ENCODE results near the gene ANXA3. TPM values are rescaled to one million over a fixed set of nuclear protein-coding genes. Genes with fewer than 3 reads are reported as not detected.

ANXA3 gene
- total RNA-seq, 1 experiment from 2014 or later: 12.0 TPM

DNA sequence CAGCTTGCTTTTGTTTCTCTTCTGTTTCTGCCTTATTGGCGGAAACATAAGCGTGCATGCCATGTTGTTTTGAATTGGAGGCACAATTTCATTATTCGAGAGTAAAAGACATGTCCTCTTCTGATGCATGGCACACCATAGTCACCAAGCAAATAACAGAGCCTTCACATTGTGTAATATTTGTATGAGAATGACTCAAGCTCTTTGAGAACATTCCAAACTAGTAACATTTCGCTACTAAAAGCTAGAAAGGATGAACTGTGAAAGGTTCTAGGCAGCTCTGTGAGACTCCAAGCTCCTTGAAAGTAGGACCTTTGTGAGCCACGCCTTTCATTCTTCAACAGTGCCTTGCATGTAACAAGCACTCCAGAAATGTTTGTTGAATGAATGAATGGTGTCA is 9.2 kb upstream of the ANXA3 start:
- POLR2A ChIA-PET: no interaction called here

GRCh38 chr4:78543424-78544125 is 8.0 kb upstream of the ANXA3 start:
- DNase-seq (ENCODE audit: low spot score) (no peak), ATAC-seq (no peak)
- Mint-ChIP-seq H3K36me3 (peaks cover 21% of the 10 kb centered on the region), H3K4me3 (no peak overlapping the region), H3K27ac (peak overlapping the region; percentile 23; the same call in 1 of the 2 replicates), H3K9me3 (peaks cover 3% of the 10 kb centered on the region; the same call in 1 of the 2 replicates), H3K4me1 (no peaks in the 10 kb centered on the region), H3K27me3 (ENCODE audit: low read depth) (peaks cover 3% of the 10 kb centered on the region; the same call in 1 of the 2 replicates)
- POLR2A ChIA-PET: no interaction called here
- CTCF ChIA-PET: no interaction called here
- TF ChIP-seq OVOL2 (CRISPR knock-in tag; IDR thresholded peaks at IDR 0.05; ENCODE audit: borderline replicate concordance) (no peak), ZNF138 (CRISPR knock-in tag; conservative IDR thresholded peaks at IDR 0.05) (no peak), SMAD3 (CRISPR knock-in tag; IDR thresholded peaks at IDR 0.05; ENCODE audit: borderline replicate concordance) (no peak)

More for the DNA sequence above, 9.2 kb upstream of the ANXA3 start:
- no peak overlapping the region for H3K27ac Mint-ChIP-seq
- ATAC-seq (no peak), DNase-seq (ENCODE audit: low spot score) (no peak)
- no peak overlapping the region for H3K4me3 Mint-ChIP-seq
- H3K9me3 Mint-ChIP-seq: peaks cover 3% of the 10 kb centered on the region; the same call in 1 of the 2 replicates
- H3K27me3 Mint-ChIP-seq (ENCODE audit: low read depth): no peaks in the 10 kb centered on the region
- no peak for TF ChIP-seq ZNF317 (CRISPR knock-in tag; IDR thresholded peaks at IDR 0.05; ENCODE audit: borderline replicate concordance, low read depth)
- TF ChIP-seq ELF4 (CRISPR knock-in tag; IDR thresholded peaks at IDR 0.05; ENCODE audit: low read depth): no peak
- TF ChIP-seq NR2C2 (CRISPR knock-in tag; IDR thresholded peaks at IDR 0.05): no peak
- no peak for TF ChIP-seq ATF1 (CRISPR knock-in tag; IDR thresholded peaks at IDR 0.05)
- TF ChIP-seq ZNF416 (CRISPR knock-in tag; IDR thresholded peaks at IDR 0.05): no peak
- no peak for TF ChIP-seq ETV6 (CRISPR knock-in tag; IDR thresholded peaks at IDR 0.05)
- TF ChIP-seq SMAD3 (CRISPR knock-in tag; IDR thresholded peaks at IDR 0.05; ENCODE audit: borderline replicate concordance): no peak
- TF ChIP-seq ATF3 (CRISPR knock-in tag; conservative IDR thresholded peaks at IDR 0.05): no peak
- TF ChIP-seq MXD4 (CRISPR knock-in tag; IDR thresholded peaks at IDR 0.05; ENCODE audit: borderline replicate concordance): no peak
- no peak for TF ChIP-seq ZNF396 (CRISPR knock-in tag; IDR thresholded peaks at IDR 0.05; ENCODE audit: borderline replicate concordance)
- no peak for TF ChIP-seq ZNF219 (CRISPR knock-in tag; IDR thresholded peaks at IDR 0.05; ENCODE audit: borderline replicate concordance)
- no peak for TF ChIP-seq GABPB1 (CRISPR knock-in tag; IDR thresholded peaks at IDR 0.05)
- TF ChIP-seq MYBL2 (CRISPR knock-in tag; IDR thresholded peaks at IDR 0.05): no peak
- TF ChIP-seq ZMAT4 (CRISPR knock-in tag; IDR thresholded peaks at IDR 0.05): no peak
- no peak for TF ChIP-seq TEAD4 (CRISPR knock-in tag; IDR thresholded peaks at IDR 0.05)
- no peak for TF ChIP-seq RELA (CRISPR knock-in tag; IDR thresholded peaks at IDR 0.05; ENCODE audit: borderline replicate concordance)
- TF ChIP-seq ZNF263 (CRISPR knock-in tag; IDR thresholded peaks at IDR 0.05; ENCODE audit: low read depth): no peak
- H3K4me1 Mint-ChIP-seq: no peaks in the 10 kb centered on the region
- peaks cover 26% of the 10 kb centered on the region for H3K36me3 Mint-ChIP-seq
- CTCF ChIA-PET: no interaction called here

DNA sequence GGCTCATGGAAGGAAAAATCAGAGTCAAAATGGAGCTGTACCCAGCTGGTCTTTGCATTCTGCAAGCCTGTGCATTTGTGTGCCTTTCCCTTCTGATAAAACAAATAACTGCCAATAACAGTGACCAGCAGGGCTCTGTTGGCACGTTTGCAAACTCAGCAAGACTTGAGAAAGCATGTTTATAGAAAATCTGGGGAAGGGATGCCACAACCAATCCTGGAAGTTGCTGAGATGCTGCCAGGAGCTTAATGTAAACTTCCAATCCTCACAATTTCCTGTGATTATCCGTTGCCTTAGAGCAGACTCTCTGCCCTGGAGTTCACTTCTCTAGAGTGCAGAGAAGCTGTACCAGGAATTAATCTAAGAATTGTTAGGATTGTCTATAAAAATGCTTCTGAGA is 6.9 kb upstream of the ANXA3 start:
- ATAC-seq: no peak
- TF ChIP-seq, protein P1, sequence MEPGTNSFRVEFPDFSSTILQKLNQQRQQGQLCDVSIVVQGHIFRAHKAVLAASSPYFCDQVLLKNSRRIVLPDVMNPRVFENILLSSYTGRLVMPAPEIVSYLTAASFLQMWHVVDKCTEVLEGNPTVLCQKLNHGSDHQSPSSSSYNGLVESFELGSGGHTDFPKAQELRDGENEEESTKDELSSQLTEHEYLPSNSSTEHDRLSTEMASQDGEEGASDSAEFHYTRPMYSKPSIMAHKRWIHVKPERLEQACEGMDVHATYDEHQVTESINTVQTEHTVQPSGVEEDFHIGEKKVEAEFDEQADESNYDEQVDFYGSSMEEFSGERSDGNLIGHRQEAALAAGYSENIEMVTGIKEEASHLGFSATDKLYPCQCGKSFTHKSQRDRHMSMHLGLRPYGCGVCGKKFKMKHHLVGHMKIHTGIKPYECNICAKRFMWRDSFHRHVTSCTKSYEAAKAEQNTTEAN (CRISPR knock-in tag; IDR thresholded peaks at IDR 0.05): no peak
- TF ChIP-seq FOXK1 (CRISPR knock-in tag; IDR thresholded peaks at IDR 0.05) (no peak), SOX15 (CRISPR knock-in tag; IDR thresholded peaks at IDR 0.05) (no peak), TCF7 (CRISPR knock-in tag; IDR thresholded peaks at IDR 0.05; ENCODE audit: low read depth) (no peak), ZNF138 (CRISPR knock-in tag; conservative IDR thresholded peaks at IDR 0.05) (no peak), TP53 (CRISPR knock-in tag; IDR thresholded peaks at IDR 0.05) (no peak), RELA (CRISPR knock-in tag; IDR thresholded peaks at IDR 0.05; ENCODE audit: borderline replicate concordance) (no peak), ZNF416 (CRISPR knock-in tag; IDR thresholded peaks at IDR 0.05) (no peak), ESRRA (CRISPR knock-in tag; IDR thresholded peaks at IDR 0.05; ENCODE audit: borderline replicate concordance) (no peak), NR1H2 (CRISPR knock-in tag; IDR thresholded peaks at IDR 0.05) (no peak)
- TF ChIP-seq, protein P2, sequence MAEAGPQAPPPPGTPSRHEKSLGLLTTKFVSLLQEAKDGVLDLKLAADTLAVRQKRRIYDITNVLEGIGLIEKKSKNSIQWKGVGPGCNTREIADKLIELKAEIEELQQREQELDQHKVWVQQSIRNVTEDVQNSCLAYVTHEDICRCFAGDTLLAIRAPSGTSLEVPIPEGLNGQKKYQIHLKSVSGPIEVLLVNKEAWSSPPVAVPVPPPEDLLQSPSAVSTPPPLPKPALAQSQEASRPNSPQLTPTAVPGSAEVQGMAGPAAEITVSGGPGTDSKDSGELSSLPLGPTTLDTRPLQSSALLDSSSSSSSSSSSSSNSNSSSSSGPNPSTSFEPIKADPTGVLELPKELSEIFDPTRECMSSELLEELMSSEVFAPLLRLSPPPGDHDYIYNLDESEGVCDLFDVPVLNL (CRISPR knock-in tag; IDR thresholded peaks at IDR 0.05; ENCODE audit: borderline replicate concordance, low read depth): no peak
- TF ChIP-seq, protein P3, sequence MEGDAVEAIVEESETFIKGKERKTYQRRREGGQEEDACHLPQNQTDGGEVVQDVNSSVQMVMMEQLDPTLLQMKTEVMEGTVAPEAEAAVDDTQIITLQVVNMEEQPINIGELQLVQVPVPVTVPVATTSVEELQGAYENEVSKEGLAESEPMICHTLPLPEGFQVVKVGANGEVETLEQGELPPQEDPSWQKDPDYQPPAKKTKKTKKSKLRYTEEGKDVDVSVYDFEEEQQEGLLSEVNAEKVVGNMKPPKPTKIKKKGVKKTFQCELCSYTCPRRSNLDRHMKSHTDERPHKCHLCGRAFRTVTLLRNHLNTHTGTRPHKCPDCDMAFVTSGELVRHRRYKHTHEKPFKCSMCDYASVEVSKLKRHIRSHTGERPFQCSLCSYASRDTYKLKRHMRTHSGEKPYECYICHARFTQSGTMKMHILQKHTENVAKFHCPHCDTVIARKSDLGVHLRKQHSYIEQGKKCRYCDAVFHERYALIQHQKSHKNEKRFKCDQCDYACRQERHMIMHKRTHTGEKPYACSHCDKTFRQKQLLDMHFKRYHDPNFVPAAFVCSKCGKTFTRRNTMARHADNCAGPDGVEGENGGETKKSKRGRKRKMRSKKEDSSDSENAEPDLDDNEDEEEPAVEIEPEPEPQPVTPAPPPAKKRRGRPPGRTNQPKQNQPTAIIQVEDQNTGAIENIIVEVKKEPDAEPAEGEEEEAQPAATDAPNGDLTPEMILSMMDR (IDR thresholded peaks at IDR 0.05): no peak
- ChIA-PET POLR2A (no interaction called here), CTCF (no interaction called here)
- Mint-ChIP-seq H3K9me3 (peaks cover 3% of the 10 kb centered on the region; the same call in 1 of the 2 replicates), H3K4me3 (no peak overlapping the region), H3K27ac (no peak overlapping the region), H3K27me3 (ENCODE audit: low read depth) (peaks cover 8% of the 10 kb centered on the region), H3K4me1 (peaks cover under 1% of the 10 kb centered on the region; the same call in 1 of the 2 replicates), H3K36me3 (peaks cover 17% of the 10 kb centered on the region)
- no peak for DNase-seq (ENCODE audit: low spot score)
